Measurements from ENCODE around the gene TTC6. TPM values are rescaled to one million over a fixed set of nuclear protein-coding genes. Genes with fewer than 3 reads are reported as not detected.

The TTC6 gene
- total and polyA plus RNA-seq, 3 experiments from 2014 or later, result not detected

DNA sequence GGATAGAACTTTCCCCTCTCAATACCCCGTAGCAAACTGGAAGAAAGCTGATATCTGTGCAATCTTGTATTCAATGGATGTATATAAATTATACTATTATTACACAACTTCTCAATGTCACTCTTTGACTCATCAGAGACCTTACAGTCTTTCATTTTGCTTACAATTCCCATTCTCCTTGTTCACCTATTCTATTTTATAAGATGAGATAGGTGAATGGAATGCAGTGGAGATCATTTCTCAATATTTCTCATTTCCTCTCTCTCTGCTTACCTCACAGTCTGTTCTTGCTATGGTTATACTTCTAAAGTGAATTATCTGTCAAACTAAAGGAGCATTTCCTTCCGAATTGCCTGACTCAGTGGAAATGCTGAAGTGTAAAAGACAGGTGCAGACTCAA lies 15.3 kb upstream of the TTC6 start:
- Histone ChIP-seq H3K27ac (ENCODE audit: low read depth, low read length) (no peak overlapping the region), H3K9me3 (ENCODE audit: low read length) (no peaks in the 10 kb centered on the region), H3K27me3 (ENCODE audit: insufficient read depth, low read length, poor library complexity, severe bottlenecking) (no peaks in the 10 kb centered on the region), H3K4me1 (ENCODE audit: insufficient read depth, low read length) (no peaks in the 10 kb centered on the region), H3K4me3 (ENCODE audit: low read length) (no peak overlapping the region), H3K36me3 (ENCODE audit: insufficient read depth, low read length) (no peaks in the 10 kb centered on the region)
- ChIA-PET POLR2A (no interaction called here), CTCF (no interaction called here)
- Mint-ChIP-seq H3K36me3 (no peaks in the 10 kb centered on the region), H3K4me3 (no peak overlapping the region), H3K4me1 (no peaks in the 10 kb centered on the region), H3K9me3 (peaks cover 0 to 3% (median 1%) of the 10 kb centered on the region in 5 donors), H3K27ac (no peak overlapping the region), H3K27me3 (peaks cover 9 to 20% of the 10 kb centered on the region in 2 donors)
- no peak for DNase-seq

DNA sequence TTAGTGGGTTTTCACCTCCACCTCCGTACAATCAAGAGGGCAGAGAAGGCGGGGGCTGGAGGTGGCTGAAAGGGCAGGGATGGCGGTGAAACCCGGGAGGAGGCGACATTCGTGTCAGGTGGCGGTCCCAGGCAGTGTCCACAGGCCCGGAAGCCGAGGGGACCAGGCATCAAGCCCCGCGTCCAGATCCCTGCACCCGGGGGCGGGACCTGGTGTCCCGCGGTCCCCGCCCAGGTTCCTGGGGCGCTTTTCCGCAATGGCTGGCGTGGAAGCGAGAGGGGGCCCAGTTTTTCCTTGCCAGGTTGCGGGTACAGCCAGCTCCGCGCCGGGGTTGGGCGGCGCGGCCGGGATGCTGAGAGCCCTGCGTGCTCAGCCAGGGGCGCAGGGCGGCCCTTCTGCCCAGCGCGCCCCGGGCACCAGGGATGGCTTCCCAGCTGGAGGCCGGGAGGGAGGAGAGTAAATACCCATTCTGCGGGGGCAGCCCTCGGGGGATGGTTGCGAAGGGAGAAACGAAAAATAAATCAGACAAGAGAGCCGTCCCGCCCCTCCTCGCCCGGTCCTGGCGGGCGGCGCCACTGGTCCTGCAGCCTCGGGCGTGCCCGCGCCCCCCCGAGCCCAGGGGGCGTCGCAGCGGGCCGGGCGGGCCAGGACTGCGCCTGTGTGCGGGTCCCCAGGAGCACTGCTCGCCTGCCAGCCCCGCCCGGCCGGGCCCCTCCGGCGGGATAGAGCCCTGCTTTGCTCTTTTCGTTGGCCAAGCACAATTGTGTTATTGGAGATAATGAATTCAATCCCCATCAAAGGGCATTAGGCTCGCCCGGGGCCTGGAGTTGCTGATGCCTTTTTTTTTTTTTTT lies 11.8 kb upstream of the TTC6 start:
- CTCF ChIA-PET, result no interaction called here

DNA sequence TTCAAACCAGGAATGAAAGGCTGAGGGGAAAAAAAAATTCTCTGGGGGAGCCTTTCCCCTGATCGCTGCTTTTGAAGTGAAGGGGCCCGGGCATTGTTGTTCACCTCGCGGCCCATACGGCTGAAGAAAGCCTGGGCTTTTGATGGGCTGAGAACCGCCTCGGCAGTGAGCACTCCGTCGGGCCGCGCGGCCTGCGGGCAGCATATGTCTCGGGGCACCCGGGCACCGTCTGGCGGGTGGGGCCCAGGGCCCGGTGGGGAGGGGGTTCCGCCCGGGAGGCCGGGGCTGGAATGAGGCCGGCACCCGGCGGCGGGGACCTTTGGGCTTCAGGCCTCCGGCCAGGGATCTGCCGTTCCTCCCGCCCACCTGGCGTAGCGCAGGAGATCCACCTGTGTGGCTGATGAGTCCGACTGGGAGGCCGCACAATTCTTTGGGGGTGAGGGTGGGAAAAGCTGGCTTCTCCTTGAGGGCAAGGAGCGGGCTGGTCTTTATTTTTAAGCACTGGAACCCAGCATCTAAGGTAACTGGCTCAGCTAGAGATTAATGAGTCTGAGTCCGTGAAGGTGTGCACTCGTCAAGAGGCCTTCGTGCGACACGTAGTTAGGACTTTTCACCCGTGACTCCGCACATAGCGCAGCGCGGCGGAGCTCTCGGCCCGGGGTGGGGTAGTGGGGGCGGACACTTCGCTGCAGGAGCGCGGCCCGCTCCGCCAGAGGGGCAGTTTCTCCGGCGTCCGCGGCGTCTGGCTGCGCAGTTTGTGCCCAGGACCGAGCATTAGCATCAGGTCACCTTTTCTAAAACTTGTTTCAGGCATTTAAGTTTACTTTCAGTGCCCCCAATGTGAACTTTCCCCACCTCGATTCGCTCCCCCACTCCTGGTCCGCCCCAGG lies 11.0 kb upstream of the TTC6 start:
- Histone ChIP-seq H3K9me3 (ENCODE audit: low read length) (no peaks in the 10 kb centered on the region), H3K4me3 (ENCODE audit: low read length) (no peak overlapping the region), H3K4me1 (ENCODE audit: insufficient read depth, low read length) (no peaks in the 10 kb centered on the region), H3K27me3 (ENCODE audit: insufficient read depth, low read length, poor library complexity, severe bottlenecking) (peaks cover 11% of the 10 kb centered on the region), H3K36me3 (ENCODE audit: insufficient read depth, low read length) (no peaks in the 10 kb centered on the region), H3K27ac (ENCODE audit: low read depth, low read length) (no peak overlapping the region)
- Mint-ChIP-seq H3K9me3 (peaks cover 5 to 27% (median 13%) of the 10 kb centered on the region in 5 donors), H3K4me1 (no peaks in the 10 kb centered on the region), H3K4me3 (no peak overlapping the region), H3K27me3 (peaks cover 31 to 57% of the 10 kb centered on the region in 2 donors), H3K27ac (no peak overlapping the region), H3K36me3 (no peaks in the 10 kb centered on the region)
- no peak for DNase-seq
- ChIA-PET CTCF (no interaction called here), POLR2A (no interaction called here)

More for the DNA sequence above, 11.8 kb upstream of the TTC6 start:
- Histone ChIP-seq H3K4me3 (ENCODE audit: low read length) (no peak overlapping the region), H3K4me1 (ENCODE audit: insufficient read depth, low read length) (no peaks in the 10 kb centered on the region), H3K27me3 (ENCODE audit: insufficient read depth, low read length, poor library complexity, severe bottlenecking) (peaks cover 4% of the 10 kb centered on the region), H3K36me3 (ENCODE audit: insufficient read depth, low read length) (no peaks in the 10 kb centered on the region), H3K27ac (ENCODE audit: low read depth, low read length) (no peak overlapping the region), H3K9me3 (ENCODE audit: low read length) (no peaks in the 10 kb centered on the region)
- no peak for DNase-seq
- no peak overlapping the region for H3K4me3 Mint-ChIP-seq
- H3K4me1 Mint-ChIP-seq, result no peaks in the 10 kb centered on the region
- no peaks in the 10 kb centered on the region for H3K36me3 Mint-ChIP-seq
- H3K27ac Mint-ChIP-seq, result no peak overlapping the region
- H3K27me3 Mint-ChIP-seq, result peaks cover 27 to 48% of the 10 kb centered on the region in 2 donors
- H3K9me3 Mint-ChIP-seq, result peaks cover 0 to 20% (median 5%) of the 10 kb centered on the region in 5 donors
- POLR2A ChIA-PET, result no interaction called here

DNA sequence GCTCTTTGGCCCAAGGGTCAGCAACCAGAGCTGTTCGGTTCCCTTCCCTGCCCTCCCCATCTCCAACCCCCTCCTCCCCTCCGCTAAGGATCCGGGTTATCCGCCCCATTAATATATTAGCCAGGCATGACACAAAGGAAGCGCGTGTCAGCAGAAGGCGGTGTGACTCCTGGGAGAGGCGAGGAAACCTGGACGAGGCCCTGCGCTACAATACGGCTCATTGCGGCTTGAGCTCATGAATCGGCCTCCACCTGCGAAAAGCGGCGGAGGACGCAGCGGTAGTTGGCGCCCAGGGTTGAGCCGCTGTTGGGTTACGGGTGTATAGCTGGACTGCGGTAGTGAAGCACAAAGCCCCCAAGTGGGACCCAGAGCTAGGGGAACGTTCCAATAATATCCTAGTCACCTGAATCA lies 10.3 kb upstream of the TTC6 start:
- peaks cover 11% of the 10 kb centered on the region for H3K27me3 ChIP-seq (ENCODE audit: insufficient read depth, low read length, poor library complexity, severe bottlenecking)
- no peak overlapping the region for H3K4me3 ChIP-seq (ENCODE audit: low read length)
- no peaks in the 10 kb centered on the region for H3K9me3 ChIP-seq (ENCODE audit: low read length)
- ChIA-PET CTCF (no interaction called here), POLR2A (no interaction called here)
- DNase-seq, result no peak
- no peaks in the 10 kb centered on the region for H3K36me3 ChIP-seq (ENCODE audit: insufficient read depth, low read length)
- no peak overlapping the region for H3K27ac Mint-ChIP-seq
- H3K4me1 Mint-ChIP-seq, result no peaks in the 10 kb centered on the region
- H3K9me3 Mint-ChIP-seq, result peaks cover 4 to 28% (median 14%) of the 10 kb centered on the region in 5 donors
- peaks cover 33 to 56% of the 10 kb centered on the region in 2 donors for H3K27me3 Mint-ChIP-seq
- H3K4me1 ChIP-seq (ENCODE audit: insufficient read depth, low read length), result no peaks in the 10 kb centered on the region
- no peak overlapping the region for H3K27ac ChIP-seq (ENCODE audit: low read depth, low read length)
- no peak overlapping the region for H3K4me3 Mint-ChIP-seq
- no peaks in the 10 kb centered on the region for H3K36me3 Mint-ChIP-seq

DNA sequence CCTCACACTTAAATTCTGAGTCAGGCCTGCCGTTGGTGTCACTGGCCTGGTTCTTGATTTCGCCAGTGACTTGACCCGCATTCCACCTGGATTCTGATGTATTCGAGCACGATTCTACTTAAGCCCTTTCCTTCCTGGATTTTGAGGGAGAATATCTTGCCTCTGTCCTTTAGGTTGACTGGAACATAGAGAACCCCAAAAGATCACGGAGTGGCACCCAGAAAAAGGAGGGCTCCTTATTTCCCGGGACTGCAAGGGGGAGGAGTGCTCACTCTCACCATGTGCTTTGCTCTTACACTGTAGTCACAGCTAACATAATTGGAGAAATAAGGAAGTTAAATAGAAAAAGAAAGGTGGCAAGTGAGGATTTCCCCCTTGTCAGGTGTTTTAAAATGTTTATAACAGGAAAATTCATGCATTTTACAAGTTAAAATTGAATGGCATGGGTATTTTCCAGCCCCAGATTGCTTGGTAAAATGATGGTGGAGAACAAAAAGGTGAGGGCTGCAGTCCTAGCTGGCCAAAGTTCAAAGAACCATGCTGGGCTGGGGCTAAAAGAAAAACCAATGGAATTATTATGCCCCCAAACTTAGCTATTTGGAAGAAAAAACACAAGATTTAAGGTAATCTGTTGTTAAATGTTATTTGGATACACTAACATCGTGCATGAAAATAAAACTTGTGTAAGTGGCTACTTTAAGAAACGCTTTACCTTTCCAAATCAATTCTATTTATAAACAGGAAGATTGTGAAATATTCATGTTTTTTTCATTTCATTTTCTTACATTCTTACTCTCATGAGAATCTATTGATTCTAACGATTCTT lies 9.2 kb upstream of the TTC6 start:
- H3K4me3 ChIP-seq (ENCODE audit: low read length), result no peak overlapping the region
- ChIA-PET CTCF (no interaction called here), POLR2A (no interaction called here)
- Mint-ChIP-seq H3K4me1 (no peaks in the 10 kb centered on the region), H3K27ac (no peak overlapping the region), H3K27me3 (peaks cover 38 to 64% of the 10 kb centered on the region in 2 donors), H3K36me3 (peaks cover 0 to 1% (median under 1%) of the 10 kb centered on the region in 3 donors), H3K4me3 (no peak overlapping the region), H3K9me3 (peaks cover 5 to 34% (median 22%) of the 10 kb centered on the region in 5 donors)
- DNase-seq, result no peak
- H3K27ac ChIP-seq (ENCODE audit: low read depth, low read length), result no peak overlapping the region
- no peaks in the 10 kb centered on the region for H3K4me1 ChIP-seq (ENCODE audit: insufficient read depth, low read length)
- H3K9me3 ChIP-seq (ENCODE audit: low read length), result no peaks in the 10 kb centered on the region
- no peaks in the 10 kb centered on the region for H3K36me3 ChIP-seq (ENCODE audit: insufficient read depth, low read length)
- H3K27me3 ChIP-seq (ENCODE audit: insufficient read depth, low read length, poor library complexity, severe bottlenecking), result peaks cover 11% of the 10 kb centered on the region

DNA sequence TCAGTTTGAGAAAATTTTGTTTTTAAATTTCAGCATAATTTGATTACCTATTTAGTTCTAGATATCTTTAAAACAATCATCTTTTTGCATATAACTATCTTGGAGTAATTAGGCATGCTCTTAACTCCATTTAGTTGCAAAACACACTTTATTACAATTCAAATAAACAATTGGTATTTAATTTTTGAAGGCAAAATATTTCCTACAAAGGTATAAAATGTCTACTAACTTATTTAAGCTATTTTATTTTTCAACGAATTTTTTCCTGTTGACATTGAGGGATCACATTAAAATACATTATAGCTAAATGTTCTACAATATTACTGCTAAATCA lies 8.7 kb upstream of the TTC6 start:
- Mint-ChIP-seq H3K4me1 (no peaks in the 10 kb centered on the region), H3K4me3 (no peak overlapping the region), H3K9me3 (peaks cover 8 to 36% (median 22%) of the 10 kb centered on the region in 5 donors), H3K27ac (no peak overlapping the region), H3K27me3 (peaks cover 41 to 62% of the 10 kb centered on the region in 2 donors), H3K36me3 (peaks cover 0 to 3% (median 1%) of the 10 kb centered on the region in 3 donors)
- H3K36me3 ChIP-seq (ENCODE audit: insufficient read depth, low read length), result no peaks in the 10 kb centered on the region
- DNase-seq, result no peak
- ChIA-PET CTCF (no interaction called here), POLR2A (no interaction called here)
- no peak overlapping the region for H3K27ac ChIP-seq (ENCODE audit: low read depth, low read length)
- H3K4me3 ChIP-seq (ENCODE audit: low read length), result no peak overlapping the region
- H3K4me1 ChIP-seq (ENCODE audit: insufficient read depth, low read length), result no peaks in the 10 kb centered on the region
- H3K27me3 ChIP-seq (ENCODE audit: insufficient read depth, low read length, poor library complexity, severe bottlenecking), result peaks cover 11% of the 10 kb centered on the region
- no peaks in the 10 kb centered on the region for H3K9me3 ChIP-seq (ENCODE audit: low read length)

DNA sequence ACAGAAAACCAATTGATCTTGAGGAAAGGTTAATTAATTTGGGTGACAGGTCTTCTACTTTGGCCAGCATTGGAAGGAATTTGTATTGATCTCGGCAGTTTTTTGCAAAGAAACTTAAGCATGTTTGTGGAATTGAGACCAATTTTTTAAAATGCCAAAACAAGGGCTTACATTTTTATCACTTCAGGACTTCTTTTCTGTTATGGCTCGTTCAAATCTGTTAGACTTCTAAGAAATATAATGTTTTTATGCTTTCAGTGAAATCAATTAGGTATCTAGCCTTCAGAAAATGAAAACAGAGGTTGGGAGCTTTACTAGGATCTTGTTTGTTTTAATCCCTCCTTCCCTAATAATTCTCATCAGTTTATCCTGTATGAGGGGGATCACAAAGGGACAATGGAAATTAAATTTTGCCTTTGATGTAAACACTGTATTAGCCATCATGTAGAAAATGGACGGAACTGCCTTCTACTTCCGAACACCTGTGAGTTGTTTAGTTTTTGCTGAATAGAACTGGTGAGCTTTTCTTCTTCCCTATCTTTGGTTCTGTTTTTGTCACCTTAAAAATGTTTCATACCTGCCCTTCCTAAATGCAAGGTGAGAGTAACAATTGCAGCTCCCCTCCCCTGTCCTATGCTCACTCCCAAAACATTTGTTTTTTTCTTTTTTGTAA lies 8.2 kb upstream of the TTC6 start:
- Mint-ChIP-seq H3K27ac (no peak overlapping the region), H3K36me3 (peaks cover 0 to 3% (median 1%) of the 10 kb centered on the region in 3 donors), H3K9me3 (peaks cover 8 to 38% (median 22%) of the 10 kb centered on the region in 5 donors), H3K4me1 (no peaks in the 10 kb centered on the region), H3K4me3 (no peak overlapping the region), H3K27me3 (peaks cover 43 to 60% of the 10 kb centered on the region in 2 donors)
- no peak overlapping the region for H3K4me3 ChIP-seq (ENCODE audit: low read length)
- ChIA-PET POLR2A (no interaction called here), CTCF (no interaction called here)
- H3K27ac ChIP-seq (ENCODE audit: low read depth, low read length), result no peak overlapping the region
- H3K27me3 ChIP-seq (ENCODE audit: insufficient read depth, low read length, poor library complexity, severe bottlenecking), result peaks cover 11% of the 10 kb centered on the region
- DNase-seq, result no peak
- H3K9me3 ChIP-seq (ENCODE audit: low read length), result no peaks in the 10 kb centered on the region
- no peaks in the 10 kb centered on the region for H3K36me3 ChIP-seq (ENCODE audit: insufficient read depth, low read length)
- H3K4me1 ChIP-seq (ENCODE audit: insufficient read depth, low read length), result no peaks in the 10 kb centered on the region

Data from CD8-positive, alpha-beta memory T cell (primary cell).